Stomach smooth muscle (tissue), 2 donors: ENCODE data around the gene CMPK2.

Experiments used
- H3K27ac ChIP-seq: one replicate; pipeline ENCODE4 v1.7.0; 2013; ENCODE audit warnings: mild to moderate bottlenecking, low read length, inconsistent platforms
- H3K27me3 ChIP-seq, 2 donors: one replicate each; pipeline ENCODE4 v1.7.0; 2013; ENCODE audit warnings: low read length in 2 of 2; ENCODE audit not compliant: insufficient read depth in 2 of 2, control insufficient read depth in 1 of 2
- H3K36me3 ChIP-seq, 2 donors: one replicate each; pipeline ENCODE4 v1.7.0; 2013; ENCODE audit warnings: low read length in 2 of 2; ENCODE audit not compliant: control insufficient read depth in 2 of 2, insufficient read depth in 2 of 2
- H3K4me1 ChIP-seq: one replicate; pipeline ENCODE4 v1.7.0; 2013; ENCODE audit warnings: low read length; ENCODE audit not compliant: control insufficient read depth, insufficient read depth
- H3K4me3 ChIP-seq, 2 donors: one replicate each; pipeline ENCODE4 v1.7.0; 2013; ENCODE audit warnings: low read length in 2 of 2
- H3K9ac ChIP-seq, 2 donors: one replicate each; pipeline ENCODE4 v1.7.0; 2013; ENCODE audit warnings: low read length in 2 of 2, mild to moderate bottlenecking in 1 of 2
- H3K9me3 ChIP-seq, 2 donors: one replicate each; pipeline ENCODE4 v1.7.0; 2013; ENCODE audit warnings: low read length in 2 of 2; ENCODE audit not compliant: control insufficient read depth in 2 of 2
- donor health status: healthy.
- donor health status: Pancreatic carcinoma.

Gene CMPK2

GRCh38 chr2:6827566-6828298, 38.0 kb downstream of the CMPK2 start:
- no peak overlapping the region for H3K4me3 ChIP-seq
- no peaks in the 10 kb centered on the region for H3K27me3 ChIP-seq
- no peak overlapping the region for H3K9ac ChIP-seq
- H3K36me3 ChIP-seq, result no peaks in the 10 kb centered on the region
- no peak overlapping the region for H3K27ac ChIP-seq
- peaks cover 0 to 3% of the 10 kb centered on the region in 2 donors for H3K9me3 ChIP-seq
- no peaks in the 10 kb centered on the region for H3K4me1 ChIP-seq

DNA sequence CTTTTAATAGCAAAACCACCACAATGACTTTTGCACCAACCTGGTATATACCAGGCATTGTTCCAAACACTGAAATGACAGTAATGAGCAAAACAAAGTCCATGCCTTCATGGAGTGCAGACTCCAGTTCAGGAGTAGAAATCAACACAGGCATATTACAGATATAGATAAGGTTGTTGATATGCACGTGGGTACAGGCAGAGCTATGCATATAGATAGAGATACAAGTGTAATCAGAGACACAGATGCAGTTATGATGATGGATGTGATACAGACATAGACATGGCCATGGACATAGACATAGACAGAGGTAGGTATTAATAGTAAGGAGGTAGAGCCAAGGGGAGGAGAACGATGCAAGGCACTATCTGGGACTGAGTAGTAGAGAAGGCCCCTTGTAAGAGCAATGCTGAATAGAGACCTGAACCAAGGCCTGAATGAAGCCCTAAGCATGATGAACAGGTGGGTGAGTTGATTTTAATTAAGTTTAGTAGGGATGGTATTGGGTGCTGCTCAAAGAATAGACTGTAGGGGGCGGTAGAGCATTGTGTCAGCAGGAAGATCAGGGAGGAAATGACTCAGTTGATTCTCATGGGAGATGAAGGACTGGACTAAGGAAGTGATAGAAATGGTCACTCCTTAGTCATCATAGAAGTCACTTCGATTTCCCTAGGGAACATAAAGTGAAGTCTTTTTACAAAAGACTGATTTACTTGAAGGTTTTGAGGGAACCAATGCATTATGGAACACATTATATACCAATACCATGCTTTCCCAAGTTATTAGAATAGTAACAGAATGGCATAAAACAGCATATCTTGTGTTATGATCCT, 39.4 kb downstream of the CMPK2 start:
- Histone ChIP-seq H3K9ac (no peak overlapping the region), H3K36me3 (no peaks in the 10 kb centered on the region), H3K4me1 (no peaks in the 10 kb centered on the region), H3K9me3 (peaks cover 0 to 3% of the 10 kb centered on the region in 2 donors), H3K4me3 (no peak overlapping the region), H3K27me3 (no peaks in the 10 kb centered on the region), H3K27ac (no peak overlapping the region)

GRCh38 chr2:6824962-6825361, 40.7 kb downstream of the CMPK2 start:
- no peak overlapping the region for H3K4me3 ChIP-seq
- H3K9ac ChIP-seq, result no peak overlapping the region
- no peaks in the 10 kb centered on the region for H3K4me1 ChIP-seq
- no peaks in the 10 kb centered on the region for H3K9me3 ChIP-seq
- no peak overlapping the region for H3K27ac ChIP-seq
- no peaks in the 10 kb centered on the region for H3K36me3 ChIP-seq
- no peaks in the 10 kb centered on the region for H3K27me3 ChIP-seq

DNA sequence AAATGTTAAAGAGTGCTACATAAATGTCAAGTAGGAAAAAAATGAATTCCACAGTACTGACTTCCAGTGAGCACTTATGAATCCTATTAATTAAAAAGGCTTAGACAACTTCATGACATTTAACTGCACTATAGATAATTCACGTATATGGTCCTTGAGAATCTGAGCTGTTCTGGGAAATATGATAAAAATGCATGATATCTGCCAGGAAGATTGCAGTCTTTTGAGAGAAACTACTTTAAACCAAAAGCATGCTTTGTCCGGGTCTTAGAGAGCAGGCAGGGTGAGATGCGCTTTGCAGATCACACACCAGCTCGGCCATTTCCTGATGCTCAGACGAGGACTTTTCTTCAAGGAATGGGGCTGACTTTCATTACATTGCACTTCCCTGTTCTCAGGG, 42.6 kb downstream of the CMPK2 start:
- Histone ChIP-seq H3K4me3 (no peak overlapping the region), H3K9me3 (no peaks in the 10 kb centered on the region), H3K27me3 (peaks cover 0 to 2% of the 10 kb centered on the region in 2 donors), H3K4me1 (no peaks in the 10 kb centered on the region), H3K36me3 (no peaks in the 10 kb centered on the region), H3K9ac (no peak overlapping the region), H3K27ac (no peak overlapping the region)

DNA sequence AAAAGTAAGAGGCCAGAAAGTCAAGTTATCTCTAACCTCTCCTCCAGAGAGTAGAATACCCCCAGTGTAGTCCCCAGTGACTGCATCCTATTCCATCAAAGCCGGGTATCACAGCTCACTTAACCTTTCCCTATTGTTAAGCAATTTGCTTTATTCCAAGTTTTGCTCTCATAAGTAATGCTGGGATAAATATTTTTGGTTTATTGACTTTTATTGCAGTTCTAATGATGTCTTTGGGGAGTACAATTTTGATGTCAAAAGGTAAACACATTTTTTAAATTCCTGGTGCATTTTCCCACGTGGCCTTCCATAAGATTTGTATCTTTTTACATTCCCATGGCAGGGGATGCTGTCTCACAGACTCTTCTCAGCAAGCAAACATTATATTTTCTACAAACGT, 43.3 kb downstream of the CMPK2 start:
- H3K4me1 ChIP-seq, result no peaks in the 10 kb centered on the region

DNA sequence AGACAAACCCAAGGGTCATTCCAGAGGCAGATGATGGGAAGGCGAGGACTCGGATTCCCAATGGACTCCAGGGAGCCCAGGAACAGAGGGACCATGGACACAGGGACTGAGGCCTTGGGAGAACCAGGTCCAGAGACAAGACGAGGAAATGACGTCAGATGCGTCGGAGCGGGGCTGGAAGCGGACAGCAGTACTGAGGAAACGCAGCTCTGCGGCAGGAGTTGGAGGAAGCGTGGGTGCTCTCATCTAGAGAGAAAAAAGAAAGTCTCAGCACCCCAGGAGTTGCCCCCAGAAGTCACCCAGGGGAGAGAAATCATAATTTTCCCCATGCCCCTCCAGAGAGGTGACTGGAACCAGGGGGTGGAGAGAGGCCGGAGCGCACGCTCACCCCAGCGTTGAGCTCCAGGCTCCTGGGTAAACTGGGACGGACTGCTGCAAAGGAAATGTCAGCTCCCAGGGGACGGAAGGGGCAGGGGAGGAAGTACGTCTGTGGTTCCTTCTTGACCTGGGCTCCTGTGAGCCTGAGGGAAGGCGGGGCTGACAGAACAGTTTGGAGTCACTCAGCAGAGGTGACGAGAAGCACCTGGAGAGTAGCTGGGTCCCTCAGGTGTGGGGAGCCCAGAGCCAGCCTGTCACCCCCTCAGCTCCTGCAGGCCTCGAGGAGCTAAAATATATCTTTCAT, 44.7 kb downstream of the CMPK2 start:
- Histone ChIP-seq H3K9me3 (no peaks in the 10 kb centered on the region), H3K27me3 (peaks cover 0 to 2% of the 10 kb centered on the region in 2 donors), H3K4me3 (no peak overlapping the region), H3K4me1 (no peaks in the 10 kb centered on the region), H3K9ac (no peak overlapping the region), H3K27ac (no peak overlapping the region), H3K36me3 (no peaks in the 10 kb centered on the region)

More for the DNA sequence above, 43.3 kb downstream of the CMPK2 start:
- Histone ChIP-seq H3K9me3 (no peaks in the 10 kb centered on the region), H3K4me3 (no peak overlapping the region), H3K36me3 (no peaks in the 10 kb centered on the region), H3K27me3 (peaks cover 0 to 2% of the 10 kb centered on the region in 2 donors), H3K27ac (no peak overlapping the region), H3K9ac (no peak overlapping the region)

DNA sequence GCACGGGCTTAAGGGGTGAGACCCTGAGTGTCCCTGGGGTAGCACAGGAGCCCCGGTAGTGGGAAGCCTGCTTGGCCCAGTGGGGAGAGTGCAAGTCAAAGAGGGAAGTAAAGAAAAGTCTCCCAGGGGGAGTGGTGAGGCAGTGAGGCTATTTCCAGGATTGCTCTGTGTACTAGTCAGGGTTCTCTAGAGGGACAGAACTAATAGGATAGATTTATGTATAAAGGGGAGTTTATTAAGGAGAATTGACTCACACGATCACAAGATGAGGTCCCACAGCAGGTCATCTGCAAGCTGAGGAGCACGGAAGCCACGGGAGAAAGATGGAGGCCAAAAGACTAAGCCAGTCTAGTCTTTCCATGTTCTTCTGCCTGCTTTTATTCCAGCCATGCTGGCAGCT, 45.5 kb downstream of the CMPK2 start:
- Histone ChIP-seq H3K27me3 (peaks cover 0 to 2% of the 10 kb centered on the region in 2 donors), H3K4me3 (no peak overlapping the region), H3K36me3 (no peaks in the 10 kb centered on the region), H3K9ac (no peak overlapping the region), H3K9me3 (no peaks in the 10 kb centered on the region), H3K27ac (no peak overlapping the region), H3K4me1 (no peaks in the 10 kb centered on the region)

- H3K4me1 ChIP-seq, result no peaks in the 10 kb centered on the region
- no peaks in the 10 kb centered on the region for H3K36me3 ChIP-seq
- H3K27me3 ChIP-seq, result peaks cover 0 to 2% of the 10 kb centered on the region in 2 donors
- no peak overlapping the region for H3K9ac ChIP-seq
- no peak overlapping the region for H3K27ac ChIP-seq
- H3K4me3 ChIP-seq, result no peak overlapping the region
- no peaks in the 10 kb centered on the region for H3K9me3 ChIP-seq
Measured at GRCh38 chr2:6819668-6820067, 46.0 kb downstream of the CMPK2 start.

GRCh38 chr2:6818012-6818411, 47.7 kb downstream of the CMPK2 start:
- peaks cover 0 to 2% of the 10 kb centered on the region in 2 donors for H3K27me3 ChIP-seq
- H3K36me3 ChIP-seq, result no peaks in the 10 kb centered on the region
- H3K9ac ChIP-seq, result no peak overlapping the region
- H3K9me3 ChIP-seq, result no peaks in the 10 kb centered on the region
- no peaks in the 10 kb centered on the region for H3K4me1 ChIP-seq
- H3K27ac ChIP-seq, result no peak overlapping the region
- no peak overlapping the region for H3K4me3 ChIP-seq

GRCh38 chr2:6814869-6815268, 50.8 kb downstream of the CMPK2 start:
- Histone ChIP-seq H3K27me3 (peaks cover 0 to 5% of the 10 kb centered on the region in 2 donors), H3K9ac (no peak overlapping the region), H3K4me3 (no peak overlapping the region), H3K36me3 (no peaks in the 10 kb centered on the region), H3K9me3 (no peaks in the 10 kb centered on the region), H3K4me1 (no peaks in the 10 kb centered on the region), H3K27ac (no peak overlapping the region)
